SK-N-MC (cell line): Measurements from ENCODE around the gene SLC4A1.

Experiments
- EZH2 ChIP-seq: fragments of 200-600 bp; sonication (generic); IDR thresholded peaks from one replicate; pipeline ENCODE4 v1.6.1; 2017; ENCODE audit warnings: antibody characterized with exemption
- POLR2AphosphoS5 ChIP-seq: IDR thresholded peaks from 2 replicates; pipeline ENCODE4 v1.6.1; 2012; ENCODE audit warnings: mild to moderate bottlenecking, low read depth, low read length, borderline replicate concordance

- no peak for TF ChIP-seq EZH2
- no peak for TF ChIP-seq POLR2AphosphoS5
These were observed 39.7 kb upstream of the SLC4A1 start for GRCh38 chr17:44307387-44308186.
